ENCODE measurements around the gene MAN1A1.

DNA sequence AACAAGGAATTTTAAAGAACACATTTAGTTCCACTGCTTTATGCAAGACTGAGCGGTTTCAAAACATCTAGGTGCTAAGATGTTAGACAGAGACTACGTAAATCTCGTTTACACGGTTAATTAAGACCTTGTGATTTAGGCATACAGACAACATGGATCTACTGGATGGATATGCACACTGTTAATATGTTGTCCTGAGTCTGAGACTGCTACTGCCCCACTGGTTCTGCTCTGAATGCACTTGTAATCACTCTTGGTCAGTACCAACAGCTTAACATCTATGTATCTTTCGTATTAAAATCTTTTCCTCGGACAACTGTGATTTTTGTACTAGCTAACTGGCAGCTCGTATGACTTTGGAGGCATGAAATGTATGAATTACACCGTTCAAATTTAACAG lies 3.1 kb downstream of the MAN1A1 start:
- TF ChIP-seq, protein P1, sequence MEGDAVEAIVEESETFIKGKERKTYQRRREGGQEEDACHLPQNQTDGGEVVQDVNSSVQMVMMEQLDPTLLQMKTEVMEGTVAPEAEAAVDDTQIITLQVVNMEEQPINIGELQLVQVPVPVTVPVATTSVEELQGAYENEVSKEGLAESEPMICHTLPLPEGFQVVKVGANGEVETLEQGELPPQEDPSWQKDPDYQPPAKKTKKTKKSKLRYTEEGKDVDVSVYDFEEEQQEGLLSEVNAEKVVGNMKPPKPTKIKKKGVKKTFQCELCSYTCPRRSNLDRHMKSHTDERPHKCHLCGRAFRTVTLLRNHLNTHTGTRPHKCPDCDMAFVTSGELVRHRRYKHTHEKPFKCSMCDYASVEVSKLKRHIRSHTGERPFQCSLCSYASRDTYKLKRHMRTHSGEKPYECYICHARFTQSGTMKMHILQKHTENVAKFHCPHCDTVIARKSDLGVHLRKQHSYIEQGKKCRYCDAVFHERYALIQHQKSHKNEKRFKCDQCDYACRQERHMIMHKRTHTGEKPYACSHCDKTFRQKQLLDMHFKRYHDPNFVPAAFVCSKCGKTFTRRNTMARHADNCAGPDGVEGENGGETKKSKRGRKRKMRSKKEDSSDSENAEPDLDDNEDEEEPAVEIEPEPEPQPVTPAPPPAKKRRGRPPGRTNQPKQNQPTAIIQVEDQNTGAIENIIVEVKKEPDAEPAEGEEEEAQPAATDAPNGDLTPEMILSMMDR (IDR thresholded peaks at IDR 0.05): no peak
- no peak for TF ChIP-seq POLR2A (IDR thresholded peaks at IDR 0.05)

All from uterus (tissue), 2 donors.